ENCODE data around the gene XXYLT1.

GRCh38 chr3:195056506-195056905 is 214.5 kb downstream of the XXYLT1 start:
- TF ChIP-seq CTCF (IDR thresholded peaks at IDR 0.05) (no peak), POLR2A (IDR thresholded peaks at IDR 0.05) (no peak)

Measured in right lobe of liver (tissue), 4 donors.